HG02852 (cell line): ENCODE measurements around the gene RNF180.
"Not testable (repeated sequence)": the region's sequence is repeated elsewhere in the genome, so short reads cannot be mapped to it uniquely, and the experiment has no call there.

Experiments used
- ATAC-seq: cut with Tn5 transposase; IDR thresholded peaks from one replicate; pipeline ENCODE4 v1.9.1; 2021; ENCODE audit warnings: mild to moderate bottlenecking, moderate library complexity; ENCODE audit not compliant: unreplicated experiment

The RNF180 gene

DNA sequence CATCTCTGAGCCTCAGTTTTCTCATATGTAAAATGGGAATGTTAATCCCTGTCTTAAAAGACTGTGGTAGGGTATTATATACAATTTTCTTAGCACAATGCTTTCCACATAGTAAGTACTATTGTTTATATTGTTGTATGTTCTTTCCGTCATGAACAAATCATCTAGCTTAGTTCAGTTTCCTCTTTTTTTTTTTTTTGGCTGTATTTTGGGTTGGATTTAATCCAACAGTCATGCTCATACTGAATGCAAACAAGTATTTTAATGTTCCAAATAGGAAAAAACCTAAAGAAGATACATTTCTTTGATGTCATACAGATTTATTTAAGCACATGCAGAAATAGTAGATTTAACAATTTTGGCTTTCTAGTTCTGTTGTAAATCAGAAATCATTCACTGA lies 95.1 kb downstream of the RNF180 start:
- no peak for ATAC-seq

DNA sequence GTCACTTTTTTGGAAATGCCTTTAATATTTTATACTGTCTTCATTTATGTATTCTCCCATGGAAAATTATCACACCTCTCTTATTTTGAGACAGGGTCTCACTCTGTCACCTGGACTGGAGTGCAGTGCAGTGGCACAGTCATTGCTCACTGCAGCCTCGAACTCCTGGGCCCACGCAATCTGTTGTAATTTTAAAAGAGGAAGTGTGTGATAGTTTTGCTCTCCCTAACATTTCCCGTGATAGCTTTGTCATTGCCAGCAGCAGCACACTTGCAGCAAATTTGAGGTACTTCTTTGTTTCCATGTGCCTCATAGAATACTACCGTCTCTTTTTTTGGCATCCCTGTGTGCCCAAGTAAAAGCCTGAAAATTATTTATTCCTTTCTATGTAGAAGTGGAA lies 103.5 kb downstream of the RNF180 start:
- ATAC-seq: no peak

DNA sequence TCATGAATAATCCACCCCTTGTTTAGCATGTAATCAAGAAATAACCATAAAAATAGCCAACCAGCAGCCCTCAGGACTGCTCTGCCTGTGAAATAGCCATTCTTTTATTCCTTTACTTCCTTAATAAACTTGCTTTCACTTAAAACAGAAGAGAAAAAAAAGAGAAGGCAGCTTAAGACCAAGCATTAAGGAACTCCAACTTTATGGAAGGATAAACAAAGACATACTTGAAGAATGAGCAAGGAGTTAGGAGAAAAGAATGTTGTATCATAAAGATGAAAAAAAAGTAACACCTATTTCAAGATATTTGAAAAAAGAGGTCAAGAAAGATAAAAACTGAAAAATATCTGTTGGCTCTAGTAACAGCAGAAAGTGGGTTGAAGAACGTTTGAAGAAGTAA lies 107.6 kb downstream of the RNF180 start:
- no peak for ATAC-seq

DNA sequence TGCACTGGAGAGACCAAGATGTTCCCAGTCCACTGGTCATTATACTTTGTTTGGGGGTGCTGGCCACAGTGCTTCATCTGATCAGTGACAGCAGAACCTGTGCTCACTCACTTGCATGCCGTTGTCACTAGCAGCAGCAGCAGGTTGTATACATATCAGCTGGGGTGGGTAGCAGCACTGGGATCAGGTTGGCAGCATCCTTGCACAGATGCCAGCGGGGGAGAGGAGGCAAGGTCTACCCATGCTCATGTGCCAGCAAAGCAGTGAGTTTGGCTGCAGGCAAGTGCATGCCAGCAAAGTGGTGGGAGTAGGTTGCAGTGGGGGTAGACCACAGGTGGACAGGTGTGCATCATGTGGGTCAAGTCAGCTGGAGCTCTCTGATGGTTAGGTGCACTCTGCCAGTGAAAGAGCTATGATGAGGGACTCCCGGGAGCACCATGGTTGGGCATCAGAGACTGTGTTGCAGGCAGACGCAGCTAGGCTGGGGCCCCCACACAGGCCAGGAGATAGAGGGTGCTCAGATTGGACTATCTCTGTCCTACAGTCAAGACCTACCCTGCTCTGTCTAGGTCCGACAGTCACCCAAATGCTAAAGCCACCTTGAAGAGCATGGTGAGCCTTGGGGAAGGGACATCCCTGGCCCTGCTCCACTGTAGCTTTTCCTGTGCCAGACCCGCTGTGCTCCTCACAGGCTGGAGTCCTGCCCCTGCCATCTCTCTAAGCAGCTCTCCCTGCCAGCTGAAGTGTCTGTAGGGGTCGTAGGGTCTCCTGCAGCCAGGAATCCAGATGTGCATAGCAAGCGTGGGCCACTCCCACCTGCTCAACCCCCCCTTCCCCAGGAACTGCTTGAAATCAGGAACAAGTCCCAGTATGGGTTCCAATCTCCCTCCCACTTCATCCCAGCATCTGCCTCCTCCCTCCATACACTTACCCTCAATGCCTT lies 119.8 kb downstream of the RNF180 start:
- no peak for ATAC-seq

DNA sequence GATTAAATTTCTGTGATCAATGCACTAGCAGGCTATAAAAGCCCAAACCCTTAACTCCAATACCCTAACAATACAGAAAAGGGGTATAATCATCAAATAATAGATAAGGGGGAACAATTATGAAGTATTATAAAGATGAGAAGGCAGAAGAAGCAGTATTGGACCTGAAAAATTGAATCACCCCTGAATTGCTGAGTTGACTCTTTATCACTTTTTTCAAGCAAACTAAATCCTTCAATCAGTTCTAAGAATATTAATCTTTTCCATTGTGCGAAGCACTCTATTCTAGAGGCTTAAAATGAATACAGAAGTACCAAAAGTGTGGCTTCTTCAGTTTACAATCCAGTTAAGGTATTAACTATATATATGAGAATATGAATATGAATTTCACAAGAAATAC lies 120.7 kb downstream of the RNF180 start:
- no peak for ATAC-seq

DNA sequence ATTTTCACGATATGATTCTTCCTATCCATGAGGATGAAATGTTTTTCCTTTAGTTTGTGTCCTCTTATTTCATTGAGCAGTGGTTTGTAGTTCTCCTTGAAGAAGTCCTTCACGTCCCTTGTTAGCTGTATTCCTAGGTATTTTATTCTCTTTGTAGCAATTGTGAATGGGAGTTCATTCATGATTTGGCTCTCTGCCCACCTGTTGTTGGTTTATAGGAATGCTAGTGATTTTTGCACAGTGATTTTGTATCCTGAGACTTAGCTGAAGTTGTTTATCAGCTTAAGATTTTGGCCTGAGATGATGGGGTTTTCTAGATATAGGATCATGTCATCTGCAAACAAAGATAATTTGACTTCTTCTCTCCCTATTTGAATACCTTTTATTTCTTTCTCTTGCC lies 122.9 kb downstream of the RNF180 start:
- ATAC-seq: not testable (repeated sequence)

DNA sequence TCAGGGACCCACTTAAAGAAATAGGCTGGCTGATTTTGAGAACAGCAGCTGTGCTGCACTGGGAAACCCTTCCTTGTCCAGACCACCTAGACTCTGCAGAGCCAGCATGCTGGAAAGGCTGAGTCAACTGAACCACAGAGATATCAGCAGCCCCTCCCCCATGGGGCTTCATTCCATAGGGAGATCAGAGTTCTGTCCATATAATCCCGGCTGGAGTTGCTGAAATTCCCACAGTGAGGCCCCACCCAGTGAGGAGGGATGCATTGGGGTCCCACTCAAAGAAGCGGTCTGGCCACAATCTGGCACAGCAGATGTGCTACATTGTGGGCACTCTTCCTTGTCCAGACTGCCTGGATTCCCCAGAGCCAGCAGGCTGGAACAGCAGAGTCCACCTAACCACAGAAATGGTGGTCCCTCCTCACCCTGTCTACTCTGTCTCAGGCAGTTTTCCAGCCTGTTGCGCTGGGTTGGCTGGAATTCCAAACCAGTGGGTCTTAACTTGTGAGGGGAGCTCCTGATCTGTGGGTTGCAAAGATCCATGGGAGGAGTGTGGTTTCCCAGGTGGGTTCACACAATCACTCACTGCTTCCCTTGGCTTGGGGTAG lies 127.1 kb downstream of the RNF180 start:
- ATAC-seq: no peak

DNA sequence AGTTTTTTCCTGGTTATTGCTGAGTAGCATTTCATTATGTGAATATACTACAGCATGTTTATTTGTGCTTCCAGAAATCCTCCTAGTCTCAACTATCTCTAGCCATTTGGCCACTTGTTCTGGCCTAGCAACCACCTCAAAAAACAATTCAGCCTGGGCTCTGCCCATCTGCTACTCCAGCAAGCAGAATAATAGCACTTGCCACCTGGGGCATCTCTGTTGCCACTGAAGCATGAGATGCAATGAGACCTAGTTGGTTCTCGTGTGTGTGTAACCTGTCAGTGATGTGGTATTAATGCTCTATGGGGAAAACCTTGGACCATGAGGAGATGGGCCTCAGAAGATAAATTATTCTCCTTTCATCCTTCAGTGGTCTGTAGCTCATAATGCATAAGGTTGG lies 129.5 kb downstream of the RNF180 start:
- ATAC-seq: no peak

DNA sequence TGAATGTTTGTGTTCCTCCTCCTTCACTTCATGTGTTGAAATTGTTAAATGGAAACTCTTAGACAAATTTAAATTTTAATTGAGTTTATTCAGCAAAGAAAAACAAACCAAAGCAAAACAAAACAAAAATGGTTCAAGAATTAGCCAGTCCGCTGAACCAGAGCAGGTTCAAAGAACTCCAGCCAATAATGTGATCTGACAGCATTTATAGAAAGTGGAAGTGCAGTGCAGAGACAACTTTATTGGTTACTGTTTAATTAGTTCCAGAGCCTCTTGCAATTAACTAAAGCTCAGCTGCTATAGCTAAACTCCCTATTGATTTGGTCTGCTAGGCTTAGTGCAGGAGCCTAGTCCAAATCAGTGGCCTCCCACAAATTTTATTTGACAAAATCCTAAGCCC lies 132.9 kb downstream of the RNF180 start:
- ATAC-seq: no peak

DNA sequence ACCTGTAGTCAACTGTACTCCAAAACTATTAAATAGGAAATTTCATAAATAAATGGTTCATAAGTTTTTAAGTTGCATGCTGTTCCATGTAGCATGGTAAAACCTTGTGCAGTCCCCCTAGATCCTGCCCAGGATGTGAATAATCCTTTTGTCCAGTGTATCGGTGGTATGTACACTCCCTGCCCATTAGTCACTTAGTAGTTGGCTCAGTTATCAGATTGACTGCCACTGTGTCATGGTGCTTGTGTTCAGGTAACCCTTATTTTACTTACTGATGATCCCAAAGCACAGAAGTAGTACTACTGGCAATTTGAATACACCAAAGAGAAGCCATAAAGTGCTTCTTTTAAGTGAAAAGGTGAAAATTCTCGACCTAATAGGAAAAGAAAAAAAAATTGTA lies 134.2 kb downstream of the RNF180 start:
- ATAC-seq: no peak

DNA sequence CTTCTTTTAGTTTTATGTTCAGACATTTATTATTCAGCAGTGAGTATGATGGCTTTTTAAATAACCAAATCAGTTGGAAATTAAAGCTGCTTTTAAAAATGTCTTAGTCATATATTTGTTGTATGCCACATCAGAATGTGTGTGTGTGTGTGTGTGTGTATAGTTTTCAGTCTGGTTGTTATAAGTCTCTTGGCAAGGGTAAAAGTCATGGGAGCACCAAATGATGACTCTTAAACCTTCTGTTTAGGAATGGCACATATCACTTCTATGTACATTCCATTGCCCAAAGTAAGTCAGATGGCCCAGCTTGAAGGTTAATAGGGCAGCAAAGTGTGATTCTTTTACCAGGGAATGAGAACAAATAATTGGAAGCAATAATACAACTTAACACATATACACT lies 135.9 kb downstream of the RNF180 start:
- no peak for ATAC-seq

DNA sequence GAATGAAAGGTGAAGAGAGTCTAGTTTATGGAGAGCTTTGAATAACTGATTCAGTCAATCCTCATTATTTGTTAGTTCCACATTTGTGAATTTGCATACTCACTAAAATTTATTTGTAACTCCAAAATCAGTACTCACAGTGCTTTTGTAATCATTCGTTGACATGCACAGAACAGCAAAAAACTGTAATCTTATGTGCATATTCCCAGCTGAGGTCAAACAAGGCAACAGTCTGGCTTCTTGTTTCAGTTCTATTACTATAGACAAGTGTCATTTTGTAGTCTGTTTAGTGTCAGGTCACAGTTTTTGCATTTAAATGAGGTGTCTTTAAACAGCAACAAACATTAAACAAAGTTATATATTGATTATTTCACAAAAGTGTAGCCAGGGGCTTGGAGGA lies 142.5 kb downstream of the RNF180 start:
- no peak for ATAC-seq

DNA sequence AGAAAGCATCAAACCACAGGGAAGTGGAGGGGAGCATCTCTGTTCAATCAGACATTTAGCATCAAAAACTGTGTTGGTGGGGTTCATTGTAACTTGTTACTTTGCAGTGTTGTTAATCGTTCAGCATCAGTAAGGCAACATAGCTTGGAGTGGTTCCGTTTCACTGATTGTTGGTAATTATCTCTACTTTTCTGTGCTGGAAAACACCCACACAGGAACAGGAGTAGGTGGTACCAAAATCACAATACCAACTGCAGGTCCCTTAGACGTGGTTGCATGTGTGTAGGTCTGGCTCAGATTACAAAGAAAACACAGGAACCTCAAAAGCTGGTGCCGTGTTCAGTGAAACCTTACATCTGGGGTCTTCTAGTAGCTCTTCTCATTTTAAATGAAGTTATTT lies 146.8 kb downstream of the RNF180 start:
- ATAC-seq: no peak

DNA sequence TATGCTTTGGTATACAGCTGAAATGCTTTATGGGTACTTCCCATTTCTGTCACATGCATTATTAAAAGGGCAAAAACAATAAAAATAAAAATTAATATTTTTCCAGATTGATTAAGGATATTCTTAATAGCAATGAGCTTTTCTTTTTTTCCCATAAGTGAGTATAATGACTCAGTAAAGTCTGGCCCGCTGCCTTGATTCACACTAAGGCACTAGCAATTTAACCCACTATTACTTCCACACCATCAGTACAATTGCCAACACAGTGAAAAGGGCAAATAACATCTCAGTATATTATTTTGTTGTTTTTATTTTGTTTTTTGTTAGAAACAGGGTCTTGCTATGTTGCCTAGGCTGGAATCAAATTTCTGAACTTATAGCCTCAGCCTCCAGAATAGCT lies 150.1 kb downstream of the RNF180 start:
- ATAC-seq: no peak

DNA sequence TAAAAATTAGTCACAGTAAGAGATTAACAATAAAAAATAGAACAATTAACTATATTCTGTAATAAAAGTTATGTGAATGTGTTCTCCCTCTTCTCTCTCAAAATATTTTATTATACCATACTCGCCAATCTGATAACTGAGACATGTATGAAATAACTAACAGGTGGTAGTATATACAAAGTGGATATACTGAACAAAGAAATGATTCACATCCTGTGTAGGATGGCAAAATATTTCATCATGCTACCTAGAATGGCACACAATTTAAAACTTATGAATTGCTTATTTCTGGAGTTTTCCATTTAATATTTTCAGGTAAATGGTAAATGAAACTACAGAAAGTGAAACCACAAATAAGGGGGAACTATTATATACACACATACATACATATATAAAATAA lies 152.5 kb downstream of the RNF180 start:
- ATAC-seq: no peak

DNA sequence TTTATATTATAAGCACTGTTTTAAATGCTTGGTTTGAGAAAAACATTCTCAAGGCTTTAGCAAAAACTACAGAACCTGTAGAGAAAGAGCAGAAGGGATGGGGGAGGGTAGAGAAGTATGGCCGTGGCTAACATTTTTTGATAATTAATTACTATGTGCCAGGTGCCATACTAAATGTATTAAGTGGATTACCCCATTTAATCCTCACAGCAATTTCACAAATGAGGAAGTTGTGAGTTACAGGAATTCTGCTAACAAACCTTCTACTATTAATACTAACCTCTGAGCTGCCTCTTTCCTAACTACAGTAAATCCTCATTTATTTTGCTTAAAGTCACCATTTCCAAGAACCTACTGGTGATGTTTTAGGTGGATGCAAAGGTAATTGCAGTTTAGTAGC lies 157.9 kb downstream of the RNF180 start:
- no peak for ATAC-seq

DNA sequence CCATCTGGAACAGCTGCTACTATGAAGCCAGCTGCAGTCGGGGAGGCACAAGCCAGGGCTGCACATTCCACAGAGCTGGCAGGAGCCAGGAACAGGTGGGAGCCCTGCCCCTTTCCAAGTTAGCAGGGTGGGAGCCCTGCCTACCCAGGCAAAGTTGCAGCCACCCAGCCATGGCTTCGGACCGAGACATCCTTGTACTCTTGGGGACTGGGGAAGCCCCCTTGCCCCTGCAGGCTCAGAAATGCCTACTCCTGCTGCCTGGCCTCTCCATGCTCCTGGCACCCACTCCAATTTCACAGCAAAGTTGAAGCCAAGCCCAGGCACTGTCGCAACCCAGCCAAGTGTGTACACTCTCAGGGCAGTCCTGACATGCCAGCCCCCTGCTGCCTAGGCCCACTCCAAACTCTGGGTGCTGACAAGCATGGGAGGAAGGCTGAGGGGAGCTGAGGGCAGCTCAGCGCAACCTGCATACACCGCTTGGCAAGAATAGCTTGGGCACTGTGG lies 165.1 kb downstream of the RNF180 start:
- ATAC-seq: no peak

DNA sequence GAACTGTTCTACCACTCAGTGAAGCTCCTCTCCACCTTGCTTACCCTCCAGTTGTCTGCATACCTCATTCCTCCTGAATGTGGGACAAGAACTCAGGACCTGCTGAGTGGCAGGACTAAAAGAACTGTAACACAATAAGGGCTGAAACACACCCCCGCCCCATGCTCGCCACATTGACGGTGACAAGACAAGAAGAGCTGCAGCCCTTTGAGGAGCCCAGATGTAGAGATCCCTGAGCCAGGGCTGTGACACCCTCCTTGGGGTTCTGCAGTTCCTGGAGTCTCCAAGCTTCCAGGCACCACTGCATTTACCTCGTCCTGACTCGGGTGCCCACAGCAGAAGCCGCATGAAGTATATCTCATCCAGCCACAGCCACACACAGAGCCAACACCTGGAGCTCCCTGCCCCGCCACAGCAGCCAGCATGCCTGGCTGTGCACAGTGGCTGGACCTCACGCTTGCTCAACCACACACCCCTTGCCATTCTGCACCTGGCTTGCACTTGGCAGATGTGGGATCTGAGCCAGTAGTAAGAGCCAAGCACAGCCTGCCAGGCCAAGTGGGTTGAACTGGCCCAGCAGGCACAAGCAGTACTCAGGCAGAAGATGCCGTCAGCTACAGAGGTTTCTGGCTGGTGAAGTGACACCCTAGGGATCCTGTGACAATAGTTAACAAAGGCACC lies 166.1 kb downstream of the RNF180 start:
- no peak for ATAC-seq

DNA sequence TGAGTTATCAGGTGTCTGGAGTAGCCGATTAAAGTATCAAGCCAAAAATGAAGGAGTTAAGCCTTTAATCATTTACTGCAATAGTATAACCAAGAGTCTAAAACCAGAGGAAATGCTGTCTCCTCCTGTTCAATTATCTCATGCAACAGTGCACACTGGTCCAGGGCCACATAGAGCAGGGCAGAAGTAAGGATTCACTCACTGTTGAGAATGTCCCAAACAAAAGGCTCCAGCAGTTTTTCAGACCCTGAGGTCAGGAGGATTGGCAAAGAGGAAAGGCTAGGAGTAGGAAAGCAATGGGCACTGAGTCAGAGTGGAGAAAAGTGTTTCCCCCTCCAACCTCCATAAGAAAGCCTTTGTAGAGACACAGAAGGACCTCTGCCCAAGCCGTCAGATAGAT lies 168.2 kb downstream of the RNF180 start:
- no peak for ATAC-seq

DNA sequence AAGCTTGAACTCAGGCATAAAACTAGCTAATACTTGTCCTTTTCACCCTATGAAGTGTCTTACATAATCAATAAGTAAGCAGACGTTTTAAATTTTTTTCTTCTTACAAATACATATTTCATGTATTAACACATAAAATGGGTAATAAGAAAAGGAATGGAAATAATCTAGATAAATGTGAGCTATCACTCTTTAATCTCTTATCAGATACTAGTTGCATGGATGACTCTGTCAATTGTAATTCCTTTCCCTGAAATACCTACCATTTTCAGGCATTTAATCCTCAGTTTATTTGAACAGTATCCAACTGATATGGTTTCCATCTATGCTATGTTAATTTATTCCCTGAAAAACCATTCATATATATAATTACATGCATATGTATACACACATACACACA lies 174.1 kb downstream of the RNF180 start:
- ATAC-seq: no peak

DNA sequence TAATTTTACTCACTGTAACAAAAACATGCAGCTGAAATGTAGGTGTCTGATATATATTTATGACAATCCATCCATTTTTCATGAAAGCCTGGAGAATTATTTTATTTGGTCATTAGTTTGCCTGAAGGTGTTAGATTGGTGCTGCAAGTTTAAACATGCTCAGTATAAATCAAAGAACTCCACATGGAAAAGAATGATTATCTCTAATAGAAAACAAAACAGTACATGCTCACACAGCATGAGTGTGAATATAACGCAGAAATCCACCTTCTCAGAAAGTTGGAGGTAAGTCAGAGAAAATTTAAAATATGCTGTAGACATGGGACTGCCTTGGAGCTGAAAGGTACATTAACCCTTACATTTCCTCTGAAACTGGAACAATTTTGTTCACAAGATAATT lies 174.7 kb downstream of the RNF180 start:
- ATAC-seq: no peak

DNA sequence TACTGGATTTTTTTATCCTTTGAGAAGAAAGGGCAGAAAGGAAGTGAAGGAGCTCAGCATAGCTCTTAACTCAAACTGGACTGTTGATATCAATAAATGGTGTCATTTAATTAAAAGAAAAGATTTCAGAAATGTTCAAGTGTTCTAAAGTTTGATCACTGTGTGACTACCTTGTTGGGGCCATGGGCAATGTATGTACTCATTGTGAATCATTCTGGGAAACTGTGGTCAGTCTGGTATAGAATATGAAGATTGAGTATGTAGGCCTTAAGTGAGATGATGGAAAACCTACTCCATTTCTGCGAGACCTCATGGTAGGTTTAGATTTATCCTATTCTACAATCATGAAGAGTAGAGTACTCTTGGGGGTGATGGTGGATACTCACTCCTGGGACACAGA lies 175.7 kb downstream of the RNF180 start:
- no peak for ATAC-seq
